Inflammatory macrophage treated with lipopolysaccharide for 4 hours (primary cell): ENCODE measurements around the gene TRAPPC14.

Experiments used
- DNase-seq: peaks from one replicate; pipeline ENCODE4 v3.0.0-alpha.2; 2020

Gene TRAPPC14

GRCh38 chr7:100122067-100122466, 36.5 kb downstream of the TRAPPC14 start:
- no peak for DNase-seq

GRCh38 chr7:100120733-100121036, 37.8 kb downstream of the TRAPPC14 start:
- no peak for DNase-seq

GRCh38 chr7:100119970-100120732, 38.4 kb downstream of the TRAPPC14 start:
- DNase-seq: no peak

GRCh38 chr7:100119072-100119969, 39.2 kb downstream of the TRAPPC14 start, which contains the start of the genes CNPY4 and TAF6:
TSS of gene CNPY4 (plus strand) at chr7:100119634. CDS start at chr7:100119745, 111 bp downstream.
TSS of gene TAF6 (minus strand) at chr7:100119358. CDS start at chr7:100114209, 5,149 bp downstream.
- peak; percentile 94 for DNase-seq

- DNase-seq: no peak
These were observed 40.0 kb downstream of the TRAPPC14 start for GRCh38 chr7:100118388-100119071.

GRCh38 chr7:100115026-100115425, 43.5 kb downstream of the TRAPPC14 start:
- DNase-seq: no peak

- no peak for DNase-seq
These were observed 46.6 kb downstream of the TRAPPC14 start for GRCh38 chr7:100111914-100112313.

GRCh38 chr7:100111156-100111555, 47.4 kb downstream of the TRAPPC14 start:
- DNase-seq: no peak

- no peak for DNase-seq
These were observed 48.9 kb downstream of the TRAPPC14 start for GRCh38 chr7:100109521-100110163.

- DNase-seq: no peak
These were observed 50.6 kb downstream of the TRAPPC14 start for GRCh38 chr7:100107890-100108289.

GRCh38 chr7:100107125-100107737, 51.3 kb downstream of the TRAPPC14 start:
- no peak for DNase-seq

- DNase-seq: no peak
These were observed 51.9 kb downstream of the TRAPPC14 start for GRCh38 chr7:100106633-100107032.

- DNase-seq: no peak
These were observed 53.0 kb downstream of the TRAPPC14 start for GRCh38 chr7:100105534-100105933.
